GM08714 (cell line): Measurements from ENCODE around the gene ZNG1C.
"Not testable (repeated sequence)": the region's sequence is repeated elsewhere in the genome, so short reads cannot be mapped to it uniquely, and the experiment has no call there.

Experiments used
- H3K4me3 ChIP-seq: fragments of 200-500 bp; sonication (Bioruptor generic); 2 replicates; pipeline ENCODE4 v1.5.1; 2014; ENCODE audit warnings: mild to moderate bottlenecking, low read length, inconsistent platforms

Gene ZNG1C

DNA sequence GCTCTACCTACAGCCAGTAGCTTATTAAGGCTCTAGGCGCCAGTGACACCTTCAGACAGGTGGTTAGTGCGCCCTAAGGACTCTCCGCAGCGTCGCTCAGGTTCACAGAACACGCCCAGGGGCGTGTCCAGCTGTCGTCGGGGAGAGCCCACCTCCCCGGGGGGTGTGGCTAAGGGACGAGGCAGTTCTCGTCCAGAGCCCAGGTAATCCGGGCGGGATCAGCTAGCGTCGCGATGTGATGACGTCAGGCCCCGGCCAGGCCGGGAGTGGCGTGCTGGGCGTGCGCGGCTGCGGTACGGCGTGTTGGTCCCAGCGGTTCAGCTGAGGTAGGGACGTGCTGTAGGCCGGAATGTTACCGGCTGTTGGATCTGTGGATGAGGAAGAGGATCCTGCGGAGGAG lies at the start of gene ZNG1C:
ZNG1C (plus strand) TSS at position 301 of the 400 bp plus-strand sequence; CDS start at position 350, 49 bp downstream.
- H3K4me3 ChIP-seq, result not testable (repeated sequence)

DNA sequence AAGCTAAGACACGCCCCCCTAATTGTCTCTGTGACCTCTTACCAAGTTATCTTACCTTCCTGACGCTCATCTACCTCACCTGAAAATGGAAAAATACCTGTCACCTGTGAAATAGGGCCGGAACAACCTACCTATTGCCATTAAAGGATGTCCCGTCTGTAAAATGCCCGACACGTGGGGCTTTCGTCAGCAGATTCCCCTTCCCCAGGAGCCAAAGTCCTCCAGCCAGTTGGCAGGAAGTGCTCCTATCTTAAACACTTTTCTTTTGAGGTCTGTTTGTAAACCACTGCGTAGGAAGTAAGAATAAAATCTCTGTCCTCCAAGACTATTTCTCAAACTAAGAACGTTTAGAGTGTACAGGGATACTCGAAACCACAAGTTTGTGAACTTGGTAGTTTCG lies 654 bp downstream of the ZNG1C start:
- not testable (repeated sequence) for H3K4me3 ChIP-seq

DNA sequence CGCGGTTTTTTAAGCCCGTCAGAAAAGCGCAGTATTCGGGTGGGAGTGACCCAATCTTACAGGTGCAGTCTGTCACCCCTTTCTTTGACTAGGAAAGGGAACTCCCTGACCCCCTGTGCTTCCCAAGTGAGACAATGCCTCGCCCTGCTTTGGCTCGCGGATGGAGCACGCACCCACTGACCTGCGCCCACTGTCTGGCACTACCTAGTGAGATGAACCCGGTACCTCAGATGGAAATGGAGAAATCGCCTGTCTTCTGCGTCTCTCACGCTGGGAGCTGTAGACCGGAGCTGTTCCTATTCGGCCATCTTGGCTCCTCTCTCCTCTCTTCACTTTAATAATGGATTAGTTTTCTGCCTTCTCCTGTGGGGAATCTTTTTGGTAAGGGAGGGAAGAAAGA lies 39.3 kb downstream of the ZNG1C start:
- H3K4me3 ChIP-seq, result not testable (repeated sequence)

DNA sequence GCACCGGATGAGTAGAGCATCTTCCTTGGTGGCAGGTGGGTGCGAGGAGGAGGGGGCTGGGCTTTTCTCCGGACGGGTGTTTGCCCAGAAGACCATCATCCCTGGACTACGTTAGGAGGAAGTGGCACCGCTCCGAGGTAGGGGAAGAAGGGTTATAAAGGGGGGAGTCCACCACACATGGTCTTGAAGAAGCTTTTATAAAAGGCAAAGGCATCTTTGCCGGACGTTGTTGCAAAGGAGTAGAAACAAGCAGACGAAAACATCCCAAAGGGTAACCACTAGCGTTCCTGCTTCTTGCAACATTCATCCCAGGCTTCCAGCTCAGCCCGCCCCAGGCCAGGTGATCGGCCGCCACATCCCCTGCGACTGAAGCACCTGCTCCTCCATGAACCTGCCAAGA lies 60.8 kb downstream of the ZNG1C start, which contains the start of gene FOXD4L3:
FOXD4L3 (plus strand) TSS at position 301 of the 400 bp plus-strand sequence; CDS start at position 386, 85 bp downstream.
- not testable (repeated sequence) for H3K4me3 ChIP-seq

DNA sequence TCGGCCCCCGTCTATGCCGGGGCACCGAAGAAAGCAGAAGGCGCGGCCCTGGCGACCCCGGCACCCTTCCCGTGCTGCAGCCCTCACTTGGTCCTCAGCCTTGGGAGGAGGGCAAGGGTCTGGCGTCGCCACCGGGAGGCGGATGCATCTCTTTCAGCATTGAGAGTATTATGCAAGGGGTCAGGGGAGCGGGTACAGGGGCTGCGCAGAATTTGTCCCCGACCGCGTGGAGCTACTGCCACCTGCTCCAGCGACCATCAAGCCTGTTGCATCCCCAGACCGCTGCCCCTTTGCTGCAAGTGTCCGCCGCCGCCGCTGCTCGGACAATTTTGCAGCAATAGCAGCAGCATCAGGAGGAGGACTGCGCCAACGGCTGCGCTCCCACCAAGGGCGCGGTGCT lies 62.0 kb downstream of the ZNG1C start:
- H3K4me3 ChIP-seq, result not testable (repeated sequence)

DNA sequence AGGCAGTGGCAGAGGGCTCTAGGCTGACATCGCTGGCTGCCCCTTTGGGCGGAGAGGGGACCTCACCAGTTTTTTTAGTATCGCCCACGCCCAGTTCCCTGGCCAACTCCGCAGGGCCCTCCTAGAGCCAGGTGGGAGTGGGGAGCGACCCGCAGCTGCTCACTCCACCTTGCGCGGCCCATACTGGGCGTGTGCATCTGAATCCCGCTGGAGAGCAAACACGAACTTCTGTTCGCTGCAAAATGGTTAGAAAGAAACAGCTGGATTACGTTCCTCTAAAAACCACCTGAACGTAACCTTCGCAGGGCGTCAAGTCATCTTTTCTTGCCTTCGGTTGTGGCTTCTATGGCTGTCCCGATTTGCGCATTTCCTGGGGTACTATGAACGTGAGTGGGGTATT lies 62.4 kb downstream of the ZNG1C start:
- H3K4me3 ChIP-seq, result not testable (repeated sequence)

DNA sequence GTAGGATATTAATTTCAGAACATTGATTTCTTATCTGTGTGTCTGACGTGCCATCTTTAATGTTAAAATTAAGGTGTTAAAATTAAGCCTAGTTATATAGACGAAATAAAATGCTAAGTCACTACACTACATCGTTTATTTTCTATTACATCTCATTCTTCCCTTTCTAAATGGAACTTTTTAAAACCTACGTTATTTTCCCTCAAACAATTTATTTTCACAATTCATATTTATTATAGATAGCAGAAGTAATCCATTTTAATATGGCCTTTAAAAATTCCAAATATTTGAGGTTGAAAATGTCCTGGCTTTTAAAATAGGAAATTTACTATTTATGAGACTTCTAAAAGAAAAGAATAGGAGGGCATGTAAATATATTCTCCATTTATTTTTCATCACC lies 63.0 kb downstream of the ZNG1C start:
- H3K4me3 ChIP-seq, result not testable (repeated sequence)

DNA sequence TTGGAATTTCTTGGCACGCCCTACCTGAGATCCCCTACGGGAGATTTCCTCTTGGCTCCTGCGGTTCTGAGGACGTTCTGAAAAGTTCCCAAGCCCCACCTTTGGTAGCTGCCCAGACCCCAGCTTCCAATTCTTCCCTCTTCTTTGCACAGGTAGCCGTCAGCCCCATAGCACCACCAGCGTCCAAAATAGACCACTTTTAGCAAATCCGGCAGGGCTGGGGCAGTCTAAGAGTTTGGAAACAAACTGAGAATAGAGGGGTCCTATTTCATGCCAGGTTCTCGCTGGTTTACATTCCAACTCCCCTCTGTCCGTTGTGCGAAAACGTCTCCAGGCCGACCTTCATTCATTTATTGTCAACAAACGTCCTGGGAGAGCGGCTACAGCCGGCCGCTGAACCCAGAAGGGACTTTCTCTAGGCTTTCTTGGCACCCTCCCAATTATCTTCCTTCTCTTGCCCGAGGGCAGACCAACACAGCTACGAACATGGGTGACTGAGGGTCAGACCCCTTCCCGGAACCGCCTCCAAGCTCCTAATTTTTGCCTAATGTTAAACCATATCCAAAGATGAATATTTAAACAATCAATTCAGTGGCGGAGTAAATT lies 64.0 kb downstream of the ZNG1C start:
- not testable (repeated sequence) for H3K4me3 ChIP-seq

DNA sequence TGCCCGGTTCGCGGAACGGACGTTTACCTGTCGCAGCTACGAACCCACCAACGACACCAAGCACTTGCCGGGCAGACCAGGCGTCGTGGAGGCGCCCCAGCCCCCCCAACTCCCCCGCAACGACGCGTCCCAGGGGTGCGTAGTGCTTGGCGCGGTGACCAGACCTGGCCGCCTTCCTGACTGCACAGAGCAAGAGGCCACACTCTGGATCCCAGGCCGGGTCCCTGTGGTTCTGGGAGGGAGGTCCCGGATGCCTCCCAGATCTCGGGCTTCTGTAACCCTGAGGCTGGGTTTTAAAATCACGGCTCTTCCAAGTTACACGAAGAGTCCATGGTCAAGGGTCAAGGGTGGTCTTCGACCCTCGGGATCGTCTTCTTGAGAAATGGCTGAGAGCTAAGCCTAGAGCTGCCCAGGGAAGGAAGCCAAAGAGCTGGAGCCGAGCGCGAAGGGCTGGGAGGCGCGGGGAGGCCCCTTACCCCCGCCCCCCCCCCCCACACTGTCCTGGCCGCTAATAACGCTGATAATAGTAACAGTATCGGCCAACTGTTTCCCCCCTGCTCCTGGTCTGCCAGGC lies 64.7 kb downstream of the ZNG1C start:
- not testable (repeated sequence) for H3K4me3 ChIP-seq

DNA sequence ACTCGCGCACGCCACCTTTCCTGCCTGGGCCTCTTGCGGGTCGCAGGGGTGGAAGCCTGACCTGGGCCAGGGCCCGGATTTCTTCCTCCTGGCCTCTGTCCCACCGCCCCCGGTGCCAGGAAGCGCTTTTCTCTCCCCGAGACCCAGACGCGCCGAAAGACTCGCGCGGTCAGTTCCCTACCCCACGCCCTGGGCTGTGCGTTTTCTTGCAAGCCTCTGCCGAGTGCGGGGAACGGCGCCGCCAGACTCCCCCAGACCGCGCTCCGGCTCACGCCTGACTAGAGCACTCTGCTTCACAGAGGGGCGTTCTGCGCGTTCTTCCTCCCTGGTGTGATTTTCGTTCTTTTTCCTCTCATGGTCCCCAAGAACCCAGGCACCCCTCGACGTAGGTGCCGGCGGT lies 65.3 kb downstream of the ZNG1C start:
- not testable (repeated sequence) for H3K4me3 ChIP-seq

DNA sequence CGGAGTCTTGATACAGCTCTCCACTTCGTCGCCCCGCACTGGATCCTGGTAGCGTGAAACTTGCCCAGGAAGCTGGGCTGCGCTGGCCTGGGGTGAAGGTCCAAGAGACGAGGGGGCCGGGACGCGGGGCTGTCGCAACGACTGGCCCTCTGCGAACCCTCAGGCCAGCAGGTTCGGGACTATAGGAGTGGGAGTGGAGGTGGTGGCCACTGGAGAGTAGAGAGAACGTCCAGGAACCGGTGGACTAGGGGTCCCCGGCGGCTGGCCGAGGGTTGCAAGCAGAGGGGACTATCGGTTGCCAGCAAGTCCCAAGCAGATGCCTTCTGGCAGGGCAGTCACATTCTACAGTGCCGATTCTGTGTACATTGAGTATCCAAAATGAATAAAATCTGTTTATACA lies 65.9 kb downstream of the ZNG1C start:
- not testable (repeated sequence) for H3K4me3 ChIP-seq

DNA sequence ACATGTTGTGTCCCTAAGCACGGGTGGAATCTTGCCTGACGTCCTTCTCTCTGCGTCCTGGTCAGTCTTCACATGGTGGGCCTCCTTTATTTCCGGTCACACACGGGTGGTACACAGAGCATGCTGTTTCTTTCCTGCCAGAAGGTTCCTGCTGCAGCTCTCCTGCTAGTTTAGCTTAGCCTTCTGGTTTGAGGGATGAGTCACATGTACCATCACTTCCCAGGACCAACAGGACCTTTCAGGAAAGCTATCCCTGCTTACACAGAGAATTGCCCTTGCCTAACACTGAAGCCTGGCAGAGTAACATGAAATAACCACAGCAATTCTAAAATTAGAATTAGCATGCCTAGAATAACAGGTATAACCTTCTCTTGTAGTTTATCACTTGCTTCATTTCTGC lies 69.4 kb downstream of the ZNG1C start:
- not testable (repeated sequence) for H3K4me3 ChIP-seq

DNA sequence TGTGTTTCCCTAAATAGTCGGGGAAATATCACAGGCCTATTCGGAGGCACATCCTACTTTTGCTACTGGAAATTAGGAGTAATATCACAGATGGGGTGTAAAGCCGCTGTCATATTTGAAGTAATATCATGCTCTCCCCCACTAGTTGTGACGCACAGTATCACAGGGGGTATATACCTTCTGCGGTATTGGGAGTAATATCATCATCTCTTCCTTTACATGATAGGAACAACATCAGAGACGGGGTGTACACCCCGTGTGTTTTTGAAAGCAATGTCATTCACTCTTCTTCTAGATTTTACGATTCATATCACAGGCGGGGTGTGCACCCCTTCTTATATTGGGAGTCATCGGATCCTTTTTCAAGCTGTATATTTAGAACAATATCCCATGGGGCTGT lies 76.4 kb downstream of the ZNG1C start:
- not testable (repeated sequence) for H3K4me3 ChIP-seq

DNA sequence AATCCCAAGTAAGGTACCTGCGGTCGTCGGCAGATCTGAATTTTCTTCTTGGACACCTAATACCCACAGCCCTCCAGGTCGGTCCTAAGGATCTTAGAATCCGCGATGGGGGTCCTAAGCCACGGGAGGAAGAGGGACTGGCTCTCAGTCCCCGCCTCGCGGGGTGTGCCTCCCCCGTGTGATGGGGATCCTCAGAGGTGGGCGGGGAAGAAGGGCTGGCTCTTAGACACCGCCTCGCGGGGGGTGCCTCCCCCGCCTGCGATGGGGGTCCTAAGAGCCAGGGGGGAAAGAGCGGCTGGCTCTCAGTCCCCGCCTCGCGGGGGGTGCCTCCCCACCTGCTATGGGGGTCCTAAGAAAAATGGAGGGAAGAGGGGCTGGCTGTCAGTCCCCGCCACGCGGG lies 82.0 kb downstream of the ZNG1C start:
- not testable (repeated sequence) for H3K4me3 ChIP-seq

DNA sequence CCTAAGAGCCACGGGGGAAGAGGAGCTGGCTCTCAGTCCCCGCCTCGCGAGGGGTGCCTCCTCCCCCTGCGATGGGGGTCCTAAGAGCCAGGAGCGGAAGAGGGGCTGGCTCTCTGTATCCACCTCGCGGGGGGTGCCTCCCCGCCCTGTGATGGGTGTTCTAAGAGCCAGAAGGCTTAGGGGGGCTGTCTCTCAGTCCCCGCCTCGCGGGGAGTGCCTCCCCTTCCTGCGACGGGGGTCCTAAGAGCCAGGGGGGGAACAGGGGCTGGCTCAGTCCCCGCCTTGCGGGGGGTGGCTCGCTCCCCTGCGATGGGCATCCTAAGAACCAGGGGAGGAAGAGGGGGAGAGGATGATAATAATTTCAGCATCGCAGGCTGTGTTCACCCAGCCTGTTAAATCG lies 82.7 kb downstream of the ZNG1C start:
- H3K4me3 ChIP-seq, result not testable (repeated sequence)

DNA sequence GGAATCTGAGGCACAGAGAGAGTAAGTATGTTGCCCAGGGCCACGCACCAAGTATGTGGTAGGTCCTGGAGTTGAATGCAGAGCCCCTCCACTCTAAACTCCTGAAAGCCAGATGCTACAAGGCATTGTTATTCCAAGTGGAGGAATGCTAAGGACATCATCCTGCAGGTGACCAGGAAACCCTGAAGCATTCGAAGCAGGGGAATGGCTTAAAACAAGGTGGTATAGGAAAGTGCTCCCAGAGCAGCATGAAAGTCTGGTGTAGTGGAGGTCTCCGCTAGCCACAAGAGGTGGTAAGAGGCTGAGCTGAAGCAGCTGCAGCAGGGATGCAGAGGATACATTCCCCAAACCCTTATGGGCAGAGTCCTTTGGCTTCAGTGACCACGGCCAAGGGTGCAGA lies 87.3 kb downstream of the ZNG1C start:
- not testable (repeated sequence) for H3K4me3 ChIP-seq

DNA sequence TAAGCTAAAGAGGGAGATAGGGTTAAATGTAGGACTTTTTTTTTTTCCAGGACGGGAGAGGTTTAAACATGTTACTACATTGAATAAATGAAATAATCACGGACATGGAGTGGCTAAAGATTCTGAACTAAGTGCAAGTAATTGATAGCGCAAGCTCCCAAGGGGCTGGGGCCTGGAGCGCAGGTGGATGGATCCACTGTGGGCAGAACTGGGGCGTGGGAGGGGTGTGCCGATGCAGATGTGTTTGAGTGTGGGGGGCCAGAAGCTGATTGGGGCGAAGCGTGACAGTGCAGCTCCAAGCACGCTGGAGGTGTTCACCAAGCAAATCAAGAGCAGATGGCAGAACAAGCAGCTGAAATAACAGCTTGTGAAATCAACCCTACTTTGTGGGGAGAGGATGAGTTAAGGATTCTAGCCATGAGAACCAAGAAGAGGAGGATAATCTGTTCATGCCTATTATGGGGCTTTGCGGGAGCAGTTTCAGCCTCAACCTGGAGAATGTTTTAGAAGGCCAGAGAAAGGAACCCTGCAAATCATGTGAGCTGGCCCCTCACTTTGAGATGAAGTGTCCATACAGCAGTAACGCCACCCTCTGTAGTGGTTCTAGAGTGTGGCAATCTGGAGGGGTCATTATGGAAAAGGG lies 88.9 kb downstream of the ZNG1C start:
- H3K4me3 ChIP-seq, result not testable (repeated sequence)

DNA sequence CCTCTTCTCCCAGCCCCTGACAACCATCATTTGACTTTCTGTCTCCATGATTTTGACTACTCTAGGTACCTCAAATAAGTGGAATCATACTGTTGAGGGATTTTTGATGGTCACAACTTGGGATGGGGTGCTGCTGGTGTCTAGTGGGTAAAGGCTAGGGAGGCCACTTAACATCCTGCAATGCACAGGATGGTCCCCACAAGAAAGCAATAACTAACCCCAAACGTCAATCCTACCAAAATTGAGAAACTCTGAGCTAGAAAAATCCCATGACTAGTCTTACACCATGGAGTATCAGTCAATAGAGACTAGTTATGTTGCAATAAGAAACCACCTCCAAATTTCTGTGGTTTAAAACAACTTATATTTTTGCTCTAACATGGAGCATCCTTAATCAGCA lies 90.3 kb downstream of the ZNG1C start:
- H3K4me3 ChIP-seq, result not testable (repeated sequence)

DNA sequence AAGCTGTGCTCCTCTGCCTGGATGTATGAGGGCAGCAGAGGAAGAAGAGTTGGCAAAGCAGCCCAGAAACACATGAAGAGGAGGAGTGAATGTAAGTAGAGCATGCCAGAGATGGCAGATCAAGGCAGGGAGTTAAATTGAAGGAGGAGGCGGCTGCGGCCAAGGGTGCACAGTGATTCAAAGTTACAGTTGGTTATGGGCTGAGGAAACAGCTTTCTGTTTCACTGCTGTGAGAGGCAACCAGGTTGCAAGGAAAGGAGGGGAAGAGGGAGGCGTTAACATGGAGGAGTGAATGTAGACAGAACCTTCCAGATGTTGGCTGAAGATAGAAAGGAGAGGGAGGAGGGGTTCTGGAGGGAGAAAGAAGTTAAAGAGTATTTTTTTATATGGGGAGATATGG lies 94.2 kb downstream of the ZNG1C start:
- H3K4me3 ChIP-seq, result not testable (repeated sequence)

DNA sequence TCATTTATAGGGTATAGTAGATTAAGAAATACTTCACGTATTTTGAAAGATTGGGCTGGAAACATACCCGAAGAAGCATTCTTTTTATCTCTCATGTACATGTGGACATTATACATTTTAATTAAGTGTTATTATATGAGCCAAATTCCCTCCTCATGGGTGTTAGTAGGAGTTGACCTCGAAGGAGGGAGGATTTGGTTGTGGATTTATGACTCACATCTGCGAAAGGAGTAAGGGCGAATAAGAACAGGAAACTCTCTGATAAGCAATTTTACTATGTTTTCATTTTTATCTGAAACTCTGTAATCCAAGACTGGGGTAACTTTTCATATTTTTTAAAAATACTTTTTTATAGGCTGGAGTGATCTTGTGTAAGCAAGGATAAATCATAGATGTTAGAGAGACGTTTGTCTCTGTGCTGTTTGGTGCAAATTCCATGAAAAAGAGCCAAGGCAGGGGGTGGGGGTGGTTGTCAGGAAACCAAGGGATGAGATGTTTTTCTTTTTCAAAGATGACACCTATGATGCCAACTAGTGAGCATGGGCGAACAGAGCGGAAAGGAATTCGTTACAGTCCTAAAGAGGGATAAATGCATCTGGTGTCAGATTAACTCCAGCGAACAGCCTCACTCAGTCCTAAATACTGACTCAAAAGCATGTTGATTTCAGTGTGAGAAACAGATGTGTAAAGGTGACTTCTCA lies 95.0 kb downstream of the ZNG1C start:
- H3K4me3 ChIP-seq, result not testable (repeated sequence)

DNA sequence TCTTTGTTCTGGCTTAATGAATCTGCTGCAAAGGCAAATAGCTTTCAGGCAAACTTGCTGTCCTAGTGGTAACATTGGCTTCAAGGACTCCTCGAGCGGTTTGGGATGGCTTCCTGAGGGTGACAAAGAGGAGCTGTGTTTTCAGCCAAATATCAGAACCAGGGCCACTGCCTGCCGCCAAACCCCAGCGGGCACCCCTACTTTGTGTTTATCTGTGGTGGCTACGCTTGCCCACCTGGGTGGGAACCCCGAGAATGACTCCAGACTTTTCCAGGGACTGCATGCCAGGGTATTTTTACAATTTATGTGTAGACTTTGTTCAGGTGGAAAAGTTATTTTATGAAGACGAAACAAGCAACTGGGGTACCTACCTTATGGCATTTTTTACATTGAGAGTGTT lies 96.2 kb downstream of the ZNG1C start:
- H3K4me3 ChIP-seq, result not testable (repeated sequence)
